ENCODE results near the gene KRT17. TPM values are rescaled to one million over a fixed set of nuclear protein-coding genes. Genes with fewer than 3 reads are reported as not detected.

Gene KRT17
- total RNA-seq (2013; cell fraction: nucleolus; rRNA removed) = 0.98 TPM in 1 of 2 replicates, not detected in the other
- total RNA-seq (2014; rRNA removed) (1.4 and 3.7 TPM in 2 replicates), total RNA-seq (2014; rRNA removed; fragmentation: Illumina TruSeq; extraction: Trizol) (2.4 and 2.7 TPM in 2 replicates), total RNA-seq (2021) (2.4 and 2.7 TPM in 2 replicates), polyA plus RNA-seq (2011; rRNA removed) (13.5 and 30.0 TPM in 2 replicates), polyA plus RNA-seq (2014; fragmentation: Illumina TruSeq; extraction: Trizol) (1.9 TPM in 1 of 2 replicates, not detected in the other), polyA plus RNA-seq (2014; fragmentation: Nextera tagmentation; extraction: Ambion mirVana) (1 to 10 TPM in 1 of 2 experiments, under 1 TPM in 1; 0.47 to 1.4 TPM), polyA plus RNA-seq (2014; rRNA removed) (4.0 and 6.3 TPM in 2 replicates), polyA plus RNA-seq (2016; fragmentation: Nextera tagmentation; extraction: Ambion mirVana) (1 to 10 TPM; 4.2 to 5.5 TPM), polyA minus RNA-seq (2011; rRNA and poly(A)+ RNA removed) (12.3 and 14.0 TPM in 2 replicates), Bru-seq, nascent RNA (percentile 21 among the genes with signal in this experiment), BruChase-seq, experiment 1, labeled RNA remaining after a 6-hour chase (percentile 29 among the genes with signal in this experiment), BruChase-seq, experiment 2, labeled RNA remaining after a 2-hour chase (percentile 23 among the genes with signal in this experiment)
- 1.4 TPM for polyA plus RNA-seq (2011; ENCODE audit: low read depth)
- 36.6 and 56.3 TPM in 2 replicates for polyA plus RNA-seq (2011; cell fraction: cytosol; rRNA removed)
- polyA plus RNA-seq (2011; cell fraction: nucleus; rRNA removed) = 28.1 and 30.4 TPM in 2 replicates
- 2.2 and 2.3 TPM in 2 replicates for polyA plus RNA-seq (2012)
- polyA minus RNA-seq (2011; cell fraction: cytosol; rRNA and poly(A)+ RNA removed) = 32.6 and 47.8 TPM in 2 replicates
- polyA minus RNA-seq (2011; cell fraction: nucleus; rRNA and poly(A)+ RNA removed) = 3.9 and 9.0 TPM in 2 replicates
- long read RNA-seq, experiment 1, transcript KRT17-210 (4 exons, 684 nt) = major isoform, 6 of 10 reads
- long read RNA-seq, experiment 1, partial matches to known transcripts = 0 of 10 reads
- long read RNA-seq, experiment 1, other reads (novel, unspliced or antisense) = 3 of 10 reads
- long read RNA-seq, experiment 2, partial matches to known transcripts = 1 of 7 reads
- long read RNA-seq, experiment 2, other reads (novel, unspliced or antisense) = 2 of 7 reads

- Histone ChIP-seq H3K4me3 (no peak within 1 kb of the TSS), H4K20me1 (ENCODE audit: control insufficient read depth, insufficient read depth) (no peaks in the 10 kb centered on the region), H2AFZ (ENCODE audit: control insufficient read depth, low read depth, low read length) (no peak within 1 kb of the TSS), H3K27ac (ENCODE audit: control insufficient read depth, insufficient read depth) (no peak within 1 kb of the TSS), H3K27me3 (replicated peaks in 1 of 2; ENCODE audit: control insufficient read depth in 2 of 2, insufficient read depth in 2 of 2, low read length in 1 of 2) (no peaks in the 10 kb centered on the region; a peak in 1 of 4 replicates), H3K36me3 (ENCODE audit: control insufficient read depth in 2 of 2, insufficient read depth in 2 of 2, low read length in 1 of 2) (no peaks in the 10 kb centered on the region), H3K4me2 (ENCODE audit: control insufficient read depth, insufficient read depth) (no peak within 1 kb of the TSS), H3K79me2 (ENCODE audit: control insufficient read depth, insufficient read depth, low read length) (no peaks in the 10 kb centered on the region), H3K9me3 (replicated peaks; ENCODE audit: control insufficient read depth, insufficient read depth, low read length) (no peaks in the 10 kb centered on the region; the same call in 2 of the 3 replicates), H3K9ac (ENCODE audit: control insufficient read depth, insufficient read depth, low read length) (no peak within 1 kb of the TSS), H3K4me1 (ENCODE audit: control insufficient read depth, insufficient read depth, low read length) (no peaks in the 10 kb centered on the region)
- no TSS peak for BruUV-seq (replicated peaks)
- SMC1A ChIA-PET (ENCODE audit: uncharacterized antibody, unreplicated experiment) = no interaction called here
- FAIRE-seq (no peak), ATAC-seq (no peak), DNase-seq (ENCODE audit: low read depth, low spot score) (no peak)
- in situ Hi-C loops (cut with MboI) (no loop called here), intact Hi-C loops (cut with micrococcal nuclease; ENCODE audit: unreplicated experiment) (no loop called here)
- CTCF ChIA-PET = interaction anchor here (0.6 to 1.7 kb wide), 3 partner anchors 39 to 819 kb away, joined by 3 to 5 read pairs (median 3); no protein-coding TSS in a partner anchor
- POLR2A ChIA-PET = no interaction called here
- WGBS (ENCODE audit: insufficient coverage, insufficient replicate concordance, low lambda C conversion rate, missing lambda C conversion rate) = 26% methylated on average over 29 of the region's 33 CpGs
- RAD21 ChIA-PET (ENCODE audit: unreplicated experiment) = no interaction called here
- TF ChIP-seq TBL1XR1 (IDR thresholded peaks at IDR 0.05; ENCODE audit: low read depth, low read length) (no peak), FOS (IDR thresholded peaks at IDR 0.05; ENCODE audit: borderline replicate concordance, extremely low read depth, insufficient read length) (no peak), RELA (IDR thresholded peaks at IDR 0.05; ENCODE audit: borderline replicate concordance, partially characterized antibody) (no peak), TCF12 (IDR thresholded peaks at IDR 0.05; ENCODE audit: low read depth, low read length) (peak; percentile 45; the same call in 1 of the 2 replicates), SUZ12 (IDR thresholded peaks at IDR 0.05; ENCODE audit: unreplicated experiment) (no peak)
Measured at GRCh38 chr17:41624208-41625101, at the start of gene KRT17. TSS of gene KRT17 (minus strand) at chr17:41624575. CDS start at chr17:41624509, 66 bp downstream.
